Panc1 (cell line): ENCODE data around the gene TTC23L. TPM values are rescaled to one million over a fixed set of nuclear protein-coding genes. Genes with fewer than 3 reads are reported as not detected.

Experiments used
- ATAC-seq: fragments of 200-7000 bp; cut with Tn5 transposase; 2 replicates; pipeline ENCODE4 v1.9.1; 2020; ENCODE audit warnings: mild to moderate bottlenecking, moderate library complexity
- BruUV-seq: library from RNA; stranded (reverse); fragments of 400-500 nt; replicated peaks from 2 replicates; lab custom pipeline; 2021; lab: Mats Ljungman, UMichigan
- CTCF ChIA-PET: fragments of 300-600 bp; sonication (Branson Sonifier 250); formaldehyde crosslinking; loops from one replicate; lab custom pipeline; 2022; ENCODE audit warnings: antibody characterized with exemption; lab: Charles Lee
- POLR2A ChIA-PET: fragments of 300-600 bp; sonication (Branson Sonifier 250); formaldehyde crosslinking; loops from one replicate; lab custom pipeline; 2022; ENCODE audit warnings: antibody characterized with exemption; lab: Charles Lee
- DNase-seq: peaks from one replicate; pipeline ENCODE4 v3.0.0-alpha.2; 2010; ENCODE audit warnings: low read depth, low spot score
- H3K27ac ChIP-seq: 2 replicates; pipeline ENCODE4 v1.5.1; 2011; ENCODE audit warnings: mild to moderate bottlenecking, low read length, inconsistent platforms
- H3K27me3 ChIP-seq: fragments of 200-500 bp; sonication (Bioruptor generic); 2 replicates; pipeline ENCODE4 v1.6.0; 2014; ENCODE audit warnings: low read length, inconsistent platforms; ENCODE audit not compliant: control insufficient read depth, insufficient read depth
- H3K36me3 ChIP-seq: fragments of 200-500 bp; sonication (Bioruptor generic); 2 replicates; pipeline ENCODE4 v1.5.1; 2014; ENCODE audit warnings: inconsistent platforms, mild to moderate bottlenecking, low read length, moderate library complexity; ENCODE audit not compliant: control insufficient read depth, insufficient read depth
- H3K4me1 ChIP-seq: 2 replicates; pipeline ENCODE4 v1.5.1; 2011; ENCODE audit warnings: inconsistent platforms, mild to moderate bottlenecking, low read length, moderate library complexity; ENCODE audit not compliant: control insufficient read depth, insufficient read depth
- H3K4me3 ChIP-seq, 2 experiments: 2 replicates each; pipeline ENCODE4 v1.5.1; 2011 to 2012; ENCODE audit warnings: low read depth in 2 of 2, low read length in 2 of 2, mild to moderate bottlenecking in 2 of 2, inconsistent platforms in 1 of 2, moderate library complexity in 1 of 2
- H3K9me3 ChIP-seq: fragments of 200-500 bp; sonication (Bioruptor generic); 2 replicates; pipeline ENCODE4 v1.5.1; 2014; ENCODE audit warnings: low read depth, mild to moderate bottlenecking, inconsistent platforms, low read length, moderate library complexity; ENCODE audit not compliant: control insufficient read depth, insufficient read depth
- CTCF ChIP-seq: fragments of 450-650 bp; IDR thresholded peaks from 2 replicates; pipeline ENCODE4 v1.5.1; 2017; ENCODE audit warnings: mild to moderate bottlenecking
- POLR2AphosphoS5 ChIP-seq: IDR thresholded peaks from 2 replicates; pipeline ENCODE4 v1.6.1; 2012; ENCODE audit warnings: mild to moderate bottlenecking, low read depth, low read length, moderate library complexity
- REST ChIP-seq, 2 experiments: IDR thresholded peaks; 2 replicates each; pipeline ENCODE4 v1.6.1; 2011 to 2012; ENCODE audit warnings: low read depth in 2 of 2, control low read depth in 1 of 2, low read length in 1 of 2, mild to moderate bottlenecking in 1 of 2, moderate library complexity in 1 of 2; ENCODE audit not compliant: insufficient read depth in 1 of 2
- SIN3A ChIP-seq: IDR thresholded peaks from 2 replicates; pipeline ENCODE4 v1.6.1; 2012; ENCODE audit warnings: low read depth, mild to moderate bottlenecking, low read length, moderate library complexity, borderline replicate concordance; ENCODE audit not compliant: insufficient read depth
- TCF7L2 ChIP-seq: IDR thresholded peaks from 2 replicates; pipeline ENCODE4 v1.6.1; 2011; ENCODE audit warnings: mild to moderate bottlenecking, low read depth, low read length, inconsistent platforms
- in situ Hi-C: cut with HindIII; loops from 2 replicates; pipeline ENCODE4 v1.10.0; 2016; ENCODE audit warnings: low sequenced_read_pairs, low pct_unique_long_range_greater_than_20kb
- intact Hi-C: fragments of 100-400 bp; cut with micrococcal nuclease; formaldehyde crosslinking; loops from one replicate; pipeline ENCODE4 v1.10.0; 2022; ENCODE audit not compliant: unreplicated experiment
- total RNA-seq: library from RNA; stranded (reverse); gene quantifications from one replicate; pipeline ENCODE4 v1.2.1, GENCODE V29; 2021; ENCODE audit not compliant: unreplicated experiment

TTC23L gene
- total RNA-seq, 1 experiment from 2014 or later = not detected

GRCh38 chr5:34820593-34820992, 18.4 kb upstream of the TTC23L start:
- BruUV-seq = no TSS peak
- no peaks in the 10 kb centered on the region for H3K27me3 ChIP-seq
- no peaks in the 10 kb centered on the region for H3K36me3 ChIP-seq
- CTCF ChIA-PET = no interaction called here
- H3K4me3 ChIP-seq = no peak overlapping the region
- no peak for ATAC-seq
- intact Hi-C loops = no loop called here
- TF ChIP-seq SIN3A (no peak), TCF7L2 (no peak)
- H3K4me1 ChIP-seq = no peaks in the 10 kb centered on the region
- no peaks in the 10 kb centered on the region for H3K9me3 ChIP-seq
- POLR2A ChIA-PET = no interaction called here
- DNase-seq = no peak
- in situ Hi-C loops = no loop called here
- no peak overlapping the region for H3K27ac ChIP-seq

GRCh38 chr5:34822956-34823715, 15.8 kb upstream of the TTC23L start:
- Histone ChIP-seq H3K4me1 (no peaks in the 10 kb centered on the region), H3K9me3 (no peaks in the 10 kb centered on the region), H3K4me3 (no peak overlapping the region), H3K27ac (no peak overlapping the region), H3K36me3 (no peaks in the 10 kb centered on the region), H3K27me3 (no peaks in the 10 kb centered on the region)
- ChIA-PET CTCF (no interaction called here), POLR2A (no interaction called here)
- in situ Hi-C loops (no loop called here), intact Hi-C loops (no loop called here)
- no peak for DNase-seq
- BruUV-seq = no TSS peak
- no peak for ATAC-seq
- TF ChIP-seq SIN3A (no peak), REST (IDR thresholded peaks at IDR 0.05; ENCODE audit: insufficient read depth in 1 of 2, low read depth in 2 of 2, low read length in 1 of 2) (no peak), TCF7L2 (no peak), CTCF (no peak), POLR2AphosphoS5 (no peak)

- DNase-seq (no peak), ATAC-seq (no peak)
- Histone ChIP-seq H3K9me3 (no peaks in the 10 kb centered on the region), H3K4me3 (no peak overlapping the region), H3K27me3 (no peaks in the 10 kb centered on the region), H3K36me3 (no peaks in the 10 kb centered on the region), H3K27ac (no peak overlapping the region), H3K4me1 (no peaks in the 10 kb centered on the region)
- BruUV-seq = no TSS peak
- intact Hi-C loops = no loop called here
- no peak for TF ChIP-seq CTCF
- TF ChIP-seq REST (IDR thresholded peaks at IDR 0.05; ENCODE audit: insufficient read depth in 1 of 2, low read depth in 2 of 2, low read length in 1 of 2) = no peak
- TF ChIP-seq POLR2AphosphoS5 = no peak
- TF ChIP-seq SIN3A = no peak
- TF ChIP-seq TCF7L2 = no peak
- ChIA-PET CTCF (no interaction called here), POLR2A (no interaction called here)
- in situ Hi-C loops = no loop called here
Measured at GRCh38 chr5:34826347-34826746, 12.6 kb upstream of the TTC23L start.
